K562 (cell line): ENCODE data around the gene WNT6. TPM values are rescaled to one million over a fixed set of nuclear protein-coding genes. Genes with fewer than 3 reads are reported as not detected.

Experiments used
- ATAC-seq: fragments of 200-7000 bp; cut with Tn5 transposase; 3 replicates; pipeline ENCODE4 v1.9.1; 2020; ENCODE audit warnings: moderate library complexity
- BruUV-seq: library from RNA; stranded (reverse); fragments of 400-500 nt; replicated peaks from 2 replicates; lab custom pipeline; 2021; lab: Mats Ljungman, UMichigan
- CTCF ChIA-PET: fragments of 300-600 bp; formaldehyde crosslinking; extraction: SDS; loops from one replicate; lab custom pipeline; 2021; ENCODE audit warnings: low intra/inter-chr PET ratio; lab: Yijun Ruan, JAX
- POLR2A ChIA-PET: fragments of 300-600, 350-650 bp; sonication (Branson Sonifier 250); formaldehyde crosslinking; extraction: SDS; loops from one replicate; lab custom pipeline; 2021; ENCODE audit warnings: antibody characterized with exemption, inconsistent platforms; lab: Yijun Ruan, JAX
- DNase-seq, 4 experiments: peaks; one replicate each; pipeline versions ENCODE4 v3.0.0 to v3.0.0-alpha.2; 2011 to 2018; ENCODE audit warnings: low spot score in 3 of 4, mixed read lengths in 3 of 4; ENCODE audit errors: extremely low read depth in 1 of 4
- FAIRE-seq: peaks from 2 replicates; lab custom pipeline; 2011; peaks lifted over from hg19 to GRCh38; lab: Jason Lieb, UNC
- H2AFZ ChIP-seq: 2 replicates; pipeline ENCODE4 v1.6.0; 2011; ENCODE audit warnings: low read depth, low read length, control low read depth, inconsistent platforms
- H3K27ac ChIP-seq: fragments of 200-600 bp; 3 replicates; pipeline ENCODE4 v1.8.0; 2011; ENCODE audit warnings: low read depth, mild to moderate bottlenecking, control low read depth, inconsistent platforms, low read length, moderate library complexity, mixed read lengths; ENCODE audit errors: extremely low read depth
- H3K27me3 ChIP-seq, 2 experiments: fragments of 300-600 bp in 1 of 2; 2 replicates in 1 of 2; 3 replicates in 1 of 2; pipeline versions ENCODE4 v1.6.0 to v1.8.0; 2011; ENCODE audit warnings: inconsistent platforms in 2 of 2, low read length in 2 of 2, mild to moderate bottlenecking in 1 of 2, mixed read lengths in 1 of 2, moderate library complexity in 1 of 2; ENCODE audit not compliant: control insufficient read depth in 2 of 2, insufficient read depth in 2 of 2
- H3K36me3 ChIP-seq: fragments of 300-600 bp; 3 replicates; pipeline ENCODE4 v1.8.0; 2011; ENCODE audit warnings: mild to moderate bottlenecking, low read length, inconsistent platforms; ENCODE audit not compliant: control insufficient read depth, insufficient read depth
- H3K4me1 ChIP-seq, 2 experiments: fragments of 200-600 bp in 1 of 2; replicated peaks in 1 of 2; 2 replicates in 1 of 2; 3 replicates in 1 of 2; pipeline versions ENCODE4 v1.5.1 to v1.8.0; 2011; ENCODE audit warnings: inconsistent platforms in 2 of 2, low read length in 2 of 2, mild to moderate bottlenecking in 1 of 2, mixed read lengths in 1 of 2, moderate library complexity in 1 of 2; ENCODE audit not compliant: control insufficient read depth in 2 of 2, insufficient read depth in 2 of 2
- H3K4me2 ChIP-seq: 2 replicates; pipeline ENCODE4 v1.6.1; 2011; ENCODE audit warnings: low read length, control low read depth, inconsistent platforms, mixed read lengths; ENCODE audit not compliant: insufficient read depth
- H3K4me3 ChIP-seq: fragments of 200-600 bp; sonication (generic), shearing (Covaris generic); 2 replicates; pipeline ENCODE4 v1.5.1; 2016; ENCODE audit warnings: control low read depth, inconsistent platforms
- H3K79me2 ChIP-seq: fragments of 200-600 bp; 3 replicates; pipeline ENCODE4 v1.8.0; 2011; ENCODE audit warnings: low read length, inconsistent platforms; ENCODE audit not compliant: control insufficient read depth, insufficient read depth
- H3K9ac ChIP-seq, 2 experiments: 2 replicates each; pipeline versions ENCODE4 v1.6.0 to v1.6.1; 2011; ENCODE audit warnings: low read depth in 2 of 2, low read length in 2 of 2, control low read depth in 1 of 2, inconsistent platforms in 1 of 2, mild to moderate bottlenecking in 1 of 2, mixed read lengths in 1 of 2; ENCODE audit not compliant: insufficient read depth in 1 of 2
- H3K9me1 ChIP-seq: one replicate; pipeline ENCODE4 v1.6.0; 2011; ENCODE audit warnings: inconsistent platforms, mild to moderate bottlenecking, low read length, moderate library complexity; ENCODE audit not compliant: control insufficient read depth, insufficient read depth
- H3K9me3 ChIP-seq: replicated peaks from 2 replicates; pipeline ENCODE4 v1.5.1; 2011; ENCODE audit warnings: low read depth, low read length, inconsistent platforms; ENCODE audit not compliant: control insufficient read depth, insufficient read depth
- H4K20me1 ChIP-seq: replicated peaks from 2 replicates; pipeline ENCODE4 v1.6.1; 2011; ENCODE audit warnings: low read length, inconsistent platforms, mixed read lengths; ENCODE audit not compliant: control insufficient read depth, insufficient read depth
- FOXP1 ChIP-seq: sonication (generic); formaldehyde crosslinking; IDR thresholded peaks from 2 replicates; pipeline ENCODE4 v1.8.0; 2022; ENCODE audit warnings: mild to moderate bottlenecking, missing genetic modification reagents
- MAFG ChIP-seq: fragments of 450-650 bp; conservative IDR thresholded peaks from 2 replicates; pipeline ENCODE4 v1.6.1; 2016; ENCODE audit warnings: missing genetic modification characterization, missing compliant biosample characterization
- SAFB ChIP-seq: fragments of 200-400 bp; formaldehyde crosslinking; IDR thresholded peaks from 2 replicates; pipeline ENCODE4 v1.6.1; 2017; ENCODE audit warnings: low read depth, low read length, borderline replicate concordance
- STAT5B ChIP-seq: fragments of 250-450 bp; sonication (Bioruptor Pico); IDR thresholded peaks from 2 replicates; pipeline ENCODE4 v1.8.0; 2021; ENCODE audit warnings: mild to moderate bottlenecking, inconsistent platforms
- ZZZ3 ChIP-seq: fragments of 450-650 bp; IDR thresholded peaks from 2 replicates; pipeline ENCODE4 v1.6.1; 2016; ENCODE audit warnings: antibody characterized with exemption, mild to moderate bottlenecking, moderate library complexity
- WGBS: fragments of 100-300 bp; shearing (Covaris generic); methylation state at CpG from one replicate; pipeline ENCODE4 v1.1.6; 2016; ENCODE audit warnings: low coverage, mixed read lengths; ENCODE audit not compliant: insufficient coverage; ENCODE audit errors: missing lambda C conversion rate; 5-methylcytosine and 5-hydroxymethylcytosine counted together
- in situ Hi-C: fragments of 300-500 bp; cut with MboI; formaldehyde crosslinking; loops from 4 replicates; pipeline ENCODE4 v1.15.0; 2018; ENCODE audit warnings: inconsistent platforms, mixed read lengths
- intact Hi-C: fragments of 100-400 bp; cut with micrococcal nuclease; formaldehyde crosslinking; loops from 2 replicates; pipeline ENCODE4 v1.14.2; 2022
- polyA plus RNA-seq, 8 experiments: library from polyadenylated mRNA; depleted of rRNA in 4 of 8; stranded (reverse) in 5 of 8; unstranded in 3 of 8; fragments of >200 nt; fragmentation: Nextera tagmentation in 2 of 8; fragmentation: Illumina TruSeq in 1 of 8; extraction: Ambion mirVana in 2 of 8; extraction: Trizol in 1 of 8; gene quantifications; 2 replicates each; pipeline versions ENCODE4 v1.2.1 to v1.2.3, GENCODE V29; 2011 to 2014; ENCODE audit warnings: inconsistent platforms in 1 of 8, missing spikeins in 1 of 8
- total RNA-seq, 7 experiments: library from RNA; depleted of rRNA in 6 of 7; stranded (reverse); fragments of >200 nt in 6 of 7; fragmentation: Illumina TruSeq in 2 of 7; extraction: Trizol in 2 of 7; gene quantifications; 2 replicates each; pipeline versions ENCODE4 v1.2.1 to v1.2.3, GENCODE V29; 2011 to 2021; ENCODE audit warnings: low replicate concordance in 1 of 7
- TF ChIP-seq, protein P1 (sequence below), 2 experiments: fragments of 450-650 bp in 1 of 2; sonication (generic) in 1 of 2; formaldehyde crosslinking in 1 of 2; IDR thresholded peaks in 1 of 2; conservative IDR thresholded peaks in 1 of 2; 2 replicates each; pipeline versions ENCODE4 v1.6.1 to v1.8.1; 2016 to 2023; ENCODE audit warnings: mild to moderate bottlenecking in 2 of 2, moderate library complexity in 2 of 2, inconsistent platforms in 1 of 2, missing genetic modification reagents in 1 of 2

Gene WNT6
- total and polyA plus RNA-seq, 9 of the 15 experiments (the other 6 are each of a cell fraction or from before 2014, with no cell fraction given) = not detected

DNA sequence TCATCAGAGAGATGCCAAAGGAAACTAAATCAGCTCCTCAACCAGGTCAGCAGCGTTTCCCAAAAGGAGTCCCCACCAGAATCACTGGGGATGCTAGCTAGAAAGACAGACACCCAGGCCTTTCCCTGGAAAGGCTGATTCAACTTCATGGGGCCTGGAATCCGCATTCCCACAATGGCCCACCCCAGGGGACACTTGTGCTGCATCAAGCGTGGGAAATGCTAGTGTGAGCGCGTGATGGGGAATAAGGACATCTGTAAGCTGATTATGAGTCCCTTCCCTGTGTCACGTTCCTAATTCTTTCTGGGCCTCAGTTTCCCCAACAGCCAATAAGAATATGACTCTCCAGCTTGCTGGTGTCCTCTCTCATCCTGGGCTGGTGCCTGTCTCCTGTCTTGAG lies 18.9 kb downstream of the WNT6 start:
- Histone ChIP-seq H3K27me3 (peaks cover 0 to 30% of the 10 kb centered on the region in 2 experiments; a peak in 3 of 5 replicates), H3K9ac (no peak overlapping the region), H3K36me3 (no peaks in the 10 kb centered on the region), H3K79me2 (no peaks in the 10 kb centered on the region)
- ChIA-PET POLR2A (no interaction called here), CTCF (interaction anchor here (0.5 to 0.6 kb wide), 3 partner anchors 20 to 159 kb away, joined by 3 to 5 read pairs (median 3); no protein-coding TSS in a partner anchor)
- TF ChIP-seq ZZZ3 (no peak), MAFG (tag) (no peak), FOXP1 (CRISPR knock-in tag) (no peak), SAFB (no peak), STAT5B (CRISPR knock-in tag) (no peak)
- TF ChIP-seq, protein P1, sequence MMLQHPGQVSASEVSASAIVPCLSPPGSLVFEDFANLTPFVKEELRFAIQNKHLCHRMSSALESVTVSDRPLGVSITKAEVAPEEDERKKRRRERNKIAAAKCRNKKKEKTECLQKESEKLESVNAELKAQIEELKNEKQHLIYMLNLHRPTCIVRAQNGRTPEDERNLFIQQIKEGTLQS (IDR thresholded peaks at IDR 0.05) = no peak
- TF ChIP-seq, protein P1 (CRISPR knock-in tag; conservative IDR thresholded peaks at IDR 0.05) = no peak
- TF ChIP-seq, all 486 proteins: peak for 0
- BruUV-seq = no TSS peak
- DNase-seq (no peak), FAIRE-seq (no peak), ATAC-seq (no peak)
- Histone ChIP-seq H2AFZ (no peak overlapping the region), H3K4me2 (no peak overlapping the region), H4K20me1 (peaks cover 7% of the 10 kb centered on the region; the same call in 1 of the 2 replicates), H3K9me3 (no peaks in the 10 kb centered on the region), H3K4me1 (peaks cover 0 to 14% of the 10 kb centered on the region in 2 experiments; a peak in 3 of 5 replicates), H3K4me3 (no peak overlapping the region), H3K9me1 (no peaks in the 10 kb centered on the region), H3K27ac (no peak overlapping the region)
- in situ Hi-C loops = no loop called here
- intact Hi-C loops = loop anchor here (5.0 kb wide), 1 partner anchor 99 kb away; no protein-coding TSS in a partner anchor
- 31% methylated on average over 6 of the region's 6 CpGs for WGBS
